Mucosa of rectum (tissue), 2 donors: ENCODE measurements around the gene PHYHD1.

Experiments
- H3K27ac ChIP-seq, 2 donors: one replicate each; pipeline ENCODE4 v1.7.0; 2013; ENCODE audit warnings: inconsistent platforms in 2 of 2, low read depth in 2 of 2, low read length in 2 of 2
- H3K27me3 ChIP-seq, 2 donors: one replicate each; pipeline ENCODE4 v1.7.0; 2013; ENCODE audit warnings: low read length in 2 of 2; ENCODE audit not compliant: control insufficient read depth in 2 of 2, insufficient read depth in 2 of 2
- H3K36me3 ChIP-seq, 2 donors: one replicate each; pipeline ENCODE4 v1.7.0; 2013; ENCODE audit warnings: low read length in 2 of 2; ENCODE audit not compliant: control insufficient read depth in 2 of 2, insufficient read depth in 2 of 2
- H3K4me1 ChIP-seq, 2 donors: one replicate each; pipeline ENCODE4 v1.7.0; 2013; ENCODE audit warnings: low read length in 2 of 2, mild to moderate bottlenecking in 1 of 2; ENCODE audit not compliant: control insufficient read depth in 2 of 2, insufficient read depth in 2 of 2
- H3K4me3 ChIP-seq, 2 donors: one replicate each; pipeline ENCODE4 v1.7.0; 2013; ENCODE audit warnings: low read length in 2 of 2
- H3K9ac ChIP-seq, 2 donors: one replicate each; pipeline ENCODE4 v1.7.0; 2013; ENCODE audit warnings: low read length in 2 of 2, low read depth in 1 of 2, mild to moderate bottlenecking in 1 of 2
- H3K9me3 ChIP-seq, 2 donors: one replicate each; pipeline ENCODE4 v1.7.0; 2013; ENCODE audit warnings: low read length in 2 of 2; ENCODE audit not compliant: control insufficient read depth in 2 of 2
- donor health status: healthy.
- donor health status: Normal muscosa, but diverticular disease.

Gene PHYHD1

GRCh38 chr9:128887914-128888350, 32.9 kb upstream of the PHYHD1 start:
- Histone ChIP-seq H3K36me3 (peaks cover 11 to 24% of the 10 kb centered on the region in 2 donors), H3K9me3 (no peaks in the 10 kb centered on the region), H3K9ac (no peak overlapping the region), H3K4me1 (peaks cover 24 to 32% of the 10 kb centered on the region in 2 donors), H3K27me3 (no peaks in the 10 kb centered on the region), H3K4me3 (no peak overlapping the region), H3K27ac (peak overlapping the region in 1 of 2 donors; percentile 38)

GRCh38 chr9:128891321-128892220, 29.2 kb upstream of the PHYHD1 start:
- Histone ChIP-seq H3K9ac (peak overlapping the region in 1 of 2 donors; percentile 73), H3K4me3 (peak overlapping the region in 1 of 2 donors; percentile 49), H3K36me3 (peaks cover 15 to 25% of the 10 kb centered on the region in 2 donors), H3K27me3 (no peaks in the 10 kb centered on the region), H3K27ac (peak overlapping the region; percentile 78 to 86), H3K4me1 (peaks cover 20 to 30% of the 10 kb centered on the region in 2 donors), H3K9me3 (no peaks in the 10 kb centered on the region)

GRCh38 chr9:128892221-128892921, 28.4 kb upstream of the PHYHD1 start:
- Histone ChIP-seq H3K36me3 (peaks cover 15 to 25% of the 10 kb centered on the region in 2 donors), H3K4me1 (peaks cover 20 to 30% of the 10 kb centered on the region in 2 donors), H3K4me3 (peak overlapping the region; percentile 31 to 49), H3K9me3 (no peaks in the 10 kb centered on the region), H3K27me3 (no peaks in the 10 kb centered on the region), H3K27ac (peak overlapping the region; percentile 78 to 86), H3K9ac (peak overlapping the region; percentile 56 to 73)

GRCh38 chr9:128893354-128893753, 27.4 kb upstream of the PHYHD1 start:
- H3K36me3 ChIP-seq, result peaks cover 15 to 20% of the 10 kb centered on the region in 2 donors
- H3K4me3 ChIP-seq, result no peak overlapping the region
- H3K4me1 ChIP-seq, result peaks cover 20 to 28% of the 10 kb centered on the region in 2 donors
- no peaks in the 10 kb centered on the region for H3K9me3 ChIP-seq
- H3K27ac ChIP-seq, result peak overlapping the region; percentile 78 to 86
- no peaks in the 10 kb centered on the region for H3K27me3 ChIP-seq
- H3K9ac ChIP-seq, result no peak overlapping the region

GRCh38 chr9:128894764-128895163, 26.0 kb upstream of the PHYHD1 start:
- Histone ChIP-seq H3K9me3 (no peaks in the 10 kb centered on the region), H3K4me3 (no peak overlapping the region), H3K9ac (no peak overlapping the region), H3K4me1 (peaks cover 25 to 33% of the 10 kb centered on the region in 2 donors), H3K36me3 (peaks cover 6 to 15% of the 10 kb centered on the region in 2 donors), H3K27ac (no peak overlapping the region), H3K27me3 (no peaks in the 10 kb centered on the region)

- Histone ChIP-seq H3K9ac (no peak overlapping the region), H3K4me1 (peaks cover 28 to 35% of the 10 kb centered on the region in 2 donors), H3K9me3 (no peaks in the 10 kb centered on the region), H3K27me3 (no peaks in the 10 kb centered on the region), H3K4me3 (no peak overlapping the region), H3K27ac (no peak overlapping the region), H3K36me3 (peaks cover 6 to 12% of the 10 kb centered on the region in 2 donors)
Measured at GRCh38 chr9:128895556-128895955, 25.2 kb upstream of the PHYHD1 start.

GRCh38 chr9:128898382-128898781, 22.4 kb upstream of the PHYHD1 start:
- H3K4me1 ChIP-seq, result peaks cover 22 to 31% of the 10 kb centered on the region in 2 donors
- peak overlapping the region; percentile 48 to 54 for H3K27ac ChIP-seq
- H3K27me3 ChIP-seq, result no peaks in the 10 kb centered on the region
- no peak overlapping the region for H3K9ac ChIP-seq
- peaks cover 6 to 12% of the 10 kb centered on the region in 2 donors for H3K36me3 ChIP-seq
- H3K9me3 ChIP-seq, result no peaks in the 10 kb centered on the region
- no peak overlapping the region for H3K4me3 ChIP-seq

- H3K9ac ChIP-seq, result no peak overlapping the region
- H3K4me3 ChIP-seq, result no peak overlapping the region
- H3K36me3 ChIP-seq, result peaks cover 6 to 12% of the 10 kb centered on the region in 2 donors
- peaks cover 22 to 29% of the 10 kb centered on the region in 2 donors for H3K4me1 ChIP-seq
- no peaks in the 10 kb centered on the region for H3K9me3 ChIP-seq
- H3K27ac ChIP-seq, result peak overlapping the region; percentile 63 to 74
- no peaks in the 10 kb centered on the region for H3K27me3 ChIP-seq
Measured at GRCh38 chr9:128898845-128899565, 21.8 kb upstream of the PHYHD1 start.

GRCh38 chr9:128899566-128900322, 21.0 kb upstream of the PHYHD1 start:
- Histone ChIP-seq H3K36me3 (peaks cover 6 to 12% of the 10 kb centered on the region in 2 donors), H3K4me1 (peaks cover 22 to 29% of the 10 kb centered on the region in 2 donors), H3K27ac (peak overlapping the region; percentile 63 to 74), H3K9me3 (no peaks in the 10 kb centered on the region), H3K4me3 (no peak overlapping the region), H3K27me3 (no peaks in the 10 kb centered on the region), H3K9ac (peak overlapping the region in 1 of 2 donors; percentile 59)
